H9 (cell line): Measurements from ENCODE around the gene RERE. TPM values are rescaled to one million over a fixed set of nuclear protein-coding genes. Genes with fewer than 3 reads are reported as not detected.
A peak's percentile ranks its signal among the peaks of the same experiment; 100 is the strongest.

Source experiments
- DNase-seq: peaks from one replicate; pipeline ENCODE4 v3.0.0-alpha.2; 2017
- H2AFZ ChIP-seq: one replicate; pipeline ENCODE4 v1.6.1; 2013; ENCODE audit warnings: mild to moderate bottlenecking, low read length, control low read depth, moderate library complexity
- H2AK5ac ChIP-seq: 2 replicates; pipeline ENCODE4 v1.6.1; 2013; ENCODE audit warnings: low read length, control low read depth, mixed read lengths; ENCODE audit not compliant: insufficient read length
- H2BK120ac ChIP-seq: one replicate; pipeline ENCODE4 v1.6.1; 2013; ENCODE audit warnings: low read depth, mild to moderate bottlenecking, low read length, control low read depth, inconsistent platforms; ENCODE audit not compliant: poor library complexity, severe bottlenecking
- H2BK12ac ChIP-seq: 2 replicates; pipeline ENCODE4 v1.6.1; 2013; ENCODE audit warnings: low read length, control low read depth, mixed read lengths, low read depth; ENCODE audit not compliant: insufficient read length
- H2BK15ac ChIP-seq: 2 replicates; pipeline ENCODE4 v1.6.1; 2013; ENCODE audit warnings: low read depth, low read length, control low read depth
- H2BK20ac ChIP-seq: one replicate; pipeline ENCODE4 v1.6.1; 2013; ENCODE audit warnings: low read depth, mild to moderate bottlenecking, low read length, control low read depth, inconsistent platforms; ENCODE audit not compliant: poor library complexity, severe bottlenecking
- H2BK5ac ChIP-seq: 2 replicates; pipeline ENCODE4 v1.6.1; 2013; ENCODE audit warnings: low read length, control low read depth, mixed read lengths; ENCODE audit not compliant: insufficient read length
- H3K14ac ChIP-seq: 2 replicates; pipeline ENCODE4 v1.6.1; 2013; ENCODE audit warnings: low read length, control low read depth; ENCODE audit not compliant: insufficient read depth
- H3K18ac ChIP-seq: 2 replicates; pipeline ENCODE4 v1.6.1; 2013; ENCODE audit warnings: low read depth, mild to moderate bottlenecking, mixed read lengths, low read length, control low read depth; ENCODE audit not compliant: insufficient read length
- H3K23ac ChIP-seq: 2 replicates; pipeline ENCODE4 v1.6.1; 2013; ENCODE audit warnings: low read length, control low read depth, mixed read lengths, low read depth; ENCODE audit not compliant: insufficient read length
- H3K23me2 ChIP-seq: 2 replicates; pipeline ENCODE4 v1.6.1; 2013; ENCODE audit warnings: low read depth, mild to moderate bottlenecking, mixed read lengths, low read length, control low read depth; ENCODE audit not compliant: insufficient read length, poor library complexity, severe bottlenecking
- H3K27ac ChIP-seq: 2 replicates; pipeline ENCODE4 v1.5.1; 2013; ENCODE audit warnings: low read length, control low read depth, mixed read lengths, low read depth; ENCODE audit not compliant: insufficient read length
- H3K27me3 ChIP-seq: 2 replicates; pipeline ENCODE4 v1.6.1; 2013; ENCODE audit warnings: low read length, control low read depth, inconsistent platforms; ENCODE audit not compliant: insufficient read depth
- H3K4ac ChIP-seq: 2 replicates; pipeline ENCODE4 v1.6.1; 2013; ENCODE audit warnings: low read depth, mild to moderate bottlenecking, control low read depth, inconsistent platforms, low read length, moderate library complexity
- H3K4me1 ChIP-seq: 2 replicates; pipeline ENCODE4 v1.6.1; 2013; ENCODE audit warnings: low read length, control low read depth, inconsistent platforms; ENCODE audit not compliant: insufficient read depth
- H3K4me2 ChIP-seq: 2 replicates; pipeline ENCODE4 v1.6.1; 2013; ENCODE audit warnings: low read length, control low read depth, mixed read lengths; ENCODE audit not compliant: insufficient read length, insufficient read depth
- H3K56ac ChIP-seq: 2 replicates; pipeline ENCODE4 v1.6.1; 2013; ENCODE audit warnings: low read depth, mild to moderate bottlenecking, mixed read lengths, low read length, control low read depth; ENCODE audit not compliant: insufficient read length
- H3K79me1 ChIP-seq: 2 replicates; pipeline ENCODE4 v1.6.1; 2013; ENCODE audit warnings: low read depth, mild to moderate bottlenecking, moderate library complexity, low read length, control low read depth, inconsistent platforms; ENCODE audit not compliant: insufficient read depth, poor library complexity, severe bottlenecking
- H3K79me2 ChIP-seq: 2 replicates; pipeline ENCODE4 v1.6.1; 2013; ENCODE audit warnings: low read length, control low read depth, inconsistent platforms; ENCODE audit not compliant: insufficient read depth
- H3K9ac ChIP-seq: 2 replicates; pipeline ENCODE4 v1.6.1; 2013; ENCODE audit warnings: low read length, control low read depth, mixed read lengths; ENCODE audit not compliant: insufficient read length; ENCODE audit errors: extremely low read depth
- H3K9me3 ChIP-seq: one replicate; pipeline ENCODE4 v1.6.1; 2013; ENCODE audit warnings: low read depth, low read length, inconsistent platforms; ENCODE audit not compliant: control insufficient read depth
- H3T11ph ChIP-seq: one replicate; pipeline ENCODE4 v1.6.1; 2013; ENCODE audit warnings: mild to moderate bottlenecking, low read length, control low read depth, inconsistent platforms
- H4K20me1 ChIP-seq: one replicate; pipeline ENCODE4 v1.6.1; 2013; ENCODE audit not compliant: control insufficient read depth, insufficient read length, insufficient read depth
- H4K5ac ChIP-seq: 2 replicates; pipeline ENCODE4 v1.6.1; 2013; ENCODE audit warnings: low read depth, mild to moderate bottlenecking, mixed read lengths, low read length, control low read depth; ENCODE audit not compliant: insufficient read length
- H4K8ac ChIP-seq: replicated peaks from 2 replicates; pipeline ENCODE4 v1.6.1; 2013; ENCODE audit warnings: low read length, control low read depth, mixed read lengths, low read depth; ENCODE audit not compliant: insufficient read length
- H4K91ac ChIP-seq: 2 replicates; pipeline ENCODE4 v1.6.1; 2013; ENCODE audit warnings: low read depth, mild to moderate bottlenecking, moderate library complexity, mixed read lengths, low read length, control low read depth; ENCODE audit not compliant: insufficient read length
- H3K27ac Mint-ChIP-seq, 3 experiments: 2 replicates in 2 of 3; 3 replicates in 1 of 3; pipeline ENCODE4 v1.8.0; 2020 to 2021; ENCODE audit warnings: mixed read lengths in 3 of 3, mild to moderate bottlenecking in 1 of 3, moderate library complexity in 1 of 3
- H3K27me3 Mint-ChIP-seq: 2 replicates; pipeline ENCODE4 v1.8.0; 2021; ENCODE audit warnings: low read depth, mild to moderate bottlenecking, moderate library complexity, mixed read lengths
- H3K36me3 Mint-ChIP-seq, 3 experiments: 2 replicates in 2 of 3; 3 replicates in 1 of 3; pipeline ENCODE4 v1.8.0; 2020 to 2021; ENCODE audit warnings: low read depth in 3 of 3, mixed read lengths in 3 of 3; ENCODE audit not compliant: insufficient read depth in 1 of 3
- H3K4me1 Mint-ChIP-seq, 2 experiments: 2 replicates each; pipeline ENCODE4 v1.8.0; 2020; ENCODE audit warnings: mixed read lengths in 2 of 2
- H3K4me3 Mint-ChIP-seq, 2 experiments: 2 replicates in 1 of 2; 3 replicates in 1 of 2; pipeline ENCODE4 v1.8.0; 2020 to 2021; ENCODE audit warnings: mild to moderate bottlenecking in 2 of 2, mixed read lengths in 2 of 2, moderate library complexity in 1 of 2
- H3K9me3 Mint-ChIP-seq, 2 experiments: 2 replicates in 1 of 2; 3 replicates in 1 of 2; pipeline ENCODE4 v1.8.0; 2020; ENCODE audit warnings: mild to moderate bottlenecking in 2 of 2, mixed read lengths in 2 of 2, moderate library complexity in 1 of 2
- WGBS: extraction: QIAGEN DNeasy Blood & Tissue Kit; methylation state at CpG from one replicate; pipeline ENCODE4 v1.1.7; 2013; ENCODE audit warnings: missing lambda C conversion rate, low lambda C conversion rate, mixed read lengths; ENCODE audit not compliant: insufficient read length; ENCODE audit errors: extremely low coverage; 5-methylcytosine and 5-hydroxymethylcytosine counted together
- total RNA-seq: library from RNA; stranded (reverse); gene quantifications from 2 replicates; pipeline ENCODE4 v1.2.1, GENCODE V29; 2021
- TF ChIP-seq, protein P1 (sequence below): fragments of 200-600 bp; sonication (generic); conservative IDR thresholded peaks from 3 replicates; pipeline ENCODE4 v1.8.0; 2021; ENCODE audit warnings: antibody characterized with exemption, mild to moderate bottlenecking

Gene RERE
- total RNA-seq, 1 experiment from 2014 or later = 103 TPM

DNA sequence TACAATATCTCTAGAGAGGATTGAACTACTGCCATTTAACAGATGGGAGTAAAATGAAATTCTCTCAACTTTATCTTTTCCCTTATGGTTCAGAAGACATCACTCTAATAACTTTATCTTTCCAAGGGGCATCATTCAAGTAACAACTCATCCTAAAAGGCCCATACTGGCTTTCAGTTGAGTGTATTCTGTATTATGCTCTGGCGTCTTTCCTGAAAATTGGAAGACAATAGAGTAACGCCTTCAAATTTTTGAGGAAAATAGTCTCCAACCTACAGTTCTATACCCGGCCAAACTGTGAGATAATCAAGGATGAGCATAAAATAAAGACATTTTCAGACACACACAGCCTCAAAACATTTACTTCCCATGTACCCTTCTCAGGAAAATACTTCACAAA lies 103.3 kb downstream of the RERE start:
- no peak overlapping the region; a peak in 1 of 5 replicates for H3K4me3 Mint-ChIP-seq
- no peak overlapping the region for H2BK5ac ChIP-seq
- TF ChIP-seq, protein P1, sequence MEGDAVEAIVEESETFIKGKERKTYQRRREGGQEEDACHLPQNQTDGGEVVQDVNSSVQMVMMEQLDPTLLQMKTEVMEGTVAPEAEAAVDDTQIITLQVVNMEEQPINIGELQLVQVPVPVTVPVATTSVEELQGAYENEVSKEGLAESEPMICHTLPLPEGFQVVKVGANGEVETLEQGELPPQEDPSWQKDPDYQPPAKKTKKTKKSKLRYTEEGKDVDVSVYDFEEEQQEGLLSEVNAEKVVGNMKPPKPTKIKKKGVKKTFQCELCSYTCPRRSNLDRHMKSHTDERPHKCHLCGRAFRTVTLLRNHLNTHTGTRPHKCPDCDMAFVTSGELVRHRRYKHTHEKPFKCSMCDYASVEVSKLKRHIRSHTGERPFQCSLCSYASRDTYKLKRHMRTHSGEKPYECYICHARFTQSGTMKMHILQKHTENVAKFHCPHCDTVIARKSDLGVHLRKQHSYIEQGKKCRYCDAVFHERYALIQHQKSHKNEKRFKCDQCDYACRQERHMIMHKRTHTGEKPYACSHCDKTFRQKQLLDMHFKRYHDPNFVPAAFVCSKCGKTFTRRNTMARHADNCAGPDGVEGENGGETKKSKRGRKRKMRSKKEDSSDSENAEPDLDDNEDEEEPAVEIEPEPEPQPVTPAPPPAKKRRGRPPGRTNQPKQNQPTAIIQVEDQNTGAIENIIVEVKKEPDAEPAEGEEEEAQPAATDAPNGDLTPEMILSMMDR = no peak

More for the DNA sequence above, 103.3 kb downstream of the RERE start:
- no peak overlapping the region for H4K91ac ChIP-seq
- Mint-ChIP-seq H3K9me3 (no peaks in the 10 kb centered on the region), H3K27me3 (no peaks in the 10 kb centered on the region), H3K4me1 (peaks cover 48 to 51% of the 10 kb centered on the region in 2 experiments), H3K27ac (peak overlapping the region in 2 of 3 experiments; percentile 47 to 78; a peak in 5 of 7 replicates), H3K36me3 (peaks cover 0 to 4% (median 0%) of the 10 kb centered on the region in 3 experiments; a peak in 1 of 7 replicates)
- no peak overlapping the region for H3K23ac ChIP-seq
- no peak overlapping the region for H3K14ac ChIP-seq
- H3K79me1 ChIP-seq = peaks cover 6% of the 10 kb centered on the region
- H3K18ac ChIP-seq = no peak overlapping the region
- H3K4ac ChIP-seq = no peak overlapping the region
- no peak overlapping the region for H2AFZ ChIP-seq
- no peak overlapping the region for H4K5ac ChIP-seq
- H2AK5ac ChIP-seq = no peak overlapping the region
- no peak overlapping the region for H3K9ac ChIP-seq
- WGBS = no CpG with 5 or more reads among the region's 3 CpGs
- H2BK20ac ChIP-seq = no peak overlapping the region
- H3K9me3 ChIP-seq = no peaks in the 10 kb centered on the region
- no peaks in the 10 kb centered on the region; the same call in 1 of the 2 replicates for H3K4me1 ChIP-seq
- H3K4me2 ChIP-seq = no peak overlapping the region
- no peak overlapping the region for H3T11ph ChIP-seq
- no peak overlapping the region for H3K56ac ChIP-seq
- peaks cover 5% of the 10 kb centered on the region; the same call in 1 of the 2 replicates for H3K79me2 ChIP-seq
- H2BK12ac ChIP-seq = no peak overlapping the region
- no peaks in the 10 kb centered on the region for H4K20me1 ChIP-seq
- H2BK120ac ChIP-seq = no peak overlapping the region
- no peak overlapping the region for H3K27ac ChIP-seq
- DNase-seq = no peak
- H3K27me3 ChIP-seq = no peaks in the 10 kb centered on the region
- H2BK15ac ChIP-seq = no peak overlapping the region
- no peaks in the 10 kb centered on the region for H3K23me2 ChIP-seq
- H4K8ac ChIP-seq = no peak overlapping the region
